ENCODE measurements around the gene FBP2. TPM values are rescaled to one million over a fixed set of nuclear protein-coding genes. Genes with fewer than 3 reads are reported as not detected.
"Not testable (repeated sequence)": the region's sequence is repeated elsewhere in the genome, so short reads cannot be mapped to it uniquely, and the experiment has no call there.

The FBP2 gene
- total and polyA plus RNA-seq, 4 donors, result 0.02 to 0.88 TPM; not detected in 2

GRCh38 chr9:94600715-94601114 lies 7.1 kb upstream of the FBP2 start:
- H3K27me3 ChIP-seq (ENCODE audit: control insufficient read depth in 3 of 3, insufficient read depth in 3 of 3, low read length in 2 of 3), result no peaks in the 10 kb centered on the region
- ATAC-seq (ENCODE audit: insufficient read depth, low FRiP score), result no peak

GRCh38 chr9:94600258-94600657 lies 6.6 kb upstream of the FBP2 start:
- H3K36me3 ChIP-seq (ENCODE audit: control insufficient read depth in 4 of 4, insufficient read depth in 4 of 4, low read length in 4 of 4), result no peaks in the 10 kb centered on the region
- DNase-seq (no peak), ATAC-seq (ENCODE audit: insufficient read depth, low FRiP score) (no peak)
- H3K4me3 ChIP-seq, result no peak overlapping the region
- peaks cover 0 to 8% (median 0%) of the 10 kb centered on the region in 5 donors for H3K4me1 ChIP-seq (ENCODE audit: control insufficient read depth in 5 of 5, insufficient read depth in 5 of 5, low read length in 5 of 5)
- H3K27ac ChIP-seq (ENCODE audit: low read depth in 1 of 2, low read length in 1 of 2), result no peak overlapping the region
- TF ChIP-seq CTCF (IDR thresholded peaks at IDR 0.05; ENCODE audit: control extremely low read depth, extremely low read depth), result no peak
- no peaks in the 10 kb centered on the region for H3K9me3 ChIP-seq (ENCODE audit: control insufficient read depth in 4 of 4, insufficient read depth in 3 of 4, low read length in 3 of 4)
- H3K9ac ChIP-seq (ENCODE audit: insufficient read depth in 1 of 2, low read length in 2 of 2), result no peak overlapping the region
- no peaks in the 10 kb centered on the region for H3K27me3 ChIP-seq (ENCODE audit: control insufficient read depth in 3 of 3, insufficient read depth in 3 of 3, low read length in 2 of 3)
- 85 to 91% methylated on average over 8 of the region's 8 CpGs for WGBS, 2 donors

More at GRCh38 chr9:94600715-94601114, 7.1 kb upstream of the FBP2 start:
- peaks cover 0 to 8% (median 0%) of the 10 kb centered on the region in 5 donors for H3K4me1 ChIP-seq (ENCODE audit: control insufficient read depth in 5 of 5, insufficient read depth in 5 of 5, low read length in 5 of 5)
- TF ChIP-seq CTCF (IDR thresholded peaks at IDR 0.05; ENCODE audit: control extremely low read depth, extremely low read depth), result no peak
- H3K4me3 ChIP-seq, result no peak overlapping the region
- 88 to 95% methylated on average over 10 of the region's 10 CpGs for WGBS, 2 donors
- no peak overlapping the region for H3K9ac ChIP-seq (ENCODE audit: insufficient read depth in 1 of 2, low read length in 2 of 2)
- DNase-seq, result no peak
- H3K27ac ChIP-seq (ENCODE audit: low read depth in 1 of 2, low read length in 1 of 2), result no peak overlapping the region
- no peaks in the 10 kb centered on the region for H3K36me3 ChIP-seq (ENCODE audit: control insufficient read depth in 4 of 4, insufficient read depth in 4 of 4, low read length in 4 of 4)
- H3K9me3 ChIP-seq (ENCODE audit: control insufficient read depth in 4 of 4, insufficient read depth in 3 of 4, low read length in 3 of 4), result no peaks in the 10 kb centered on the region

GRCh38 chr9:94599102-94599501 lies 5.5 kb upstream of the FBP2 start:
- no peak overlapping the region for H3K9ac ChIP-seq (ENCODE audit: insufficient read depth in 1 of 2, low read length in 2 of 2)
- H3K9me3 ChIP-seq (ENCODE audit: control insufficient read depth in 4 of 4, insufficient read depth in 3 of 4, low read length in 3 of 4), result no peaks in the 10 kb centered on the region
- no peak for TF ChIP-seq CTCF (IDR thresholded peaks at IDR 0.05; ENCODE audit: control extremely low read depth, extremely low read depth)
- no peak overlapping the region for H3K27ac ChIP-seq (ENCODE audit: low read depth in 1 of 2, low read length in 1 of 2)
- H3K36me3 ChIP-seq (ENCODE audit: control insufficient read depth in 4 of 4, insufficient read depth in 4 of 4, low read length in 4 of 4), result no peaks in the 10 kb centered on the region
- no peak for ATAC-seq (ENCODE audit: insufficient read depth, low FRiP score)
- peaks cover 0 to 7% (median 0%) of the 10 kb centered on the region in 5 donors for H3K4me1 ChIP-seq (ENCODE audit: control insufficient read depth in 5 of 5, insufficient read depth in 5 of 5, low read length in 5 of 5)
- H3K4me3 ChIP-seq, result no peak overlapping the region
- WGBS, 2 donors, result 93 to 96% methylated on average over 7 of the region's 7 CpGs
- no peaks in the 10 kb centered on the region for H3K27me3 ChIP-seq (ENCODE audit: control insufficient read depth in 3 of 3, insufficient read depth in 3 of 3, low read length in 2 of 3)
- no peak for DNase-seq

- ATAC-seq (ENCODE audit: insufficient read depth, low FRiP score); H3K36me3 ChIP-seq (ENCODE audit: control insufficient read depth in 4 of 4, insufficient read depth in 4 of 4, low read length in 4 of 4); H3K4me3 ChIP-seq; H3K9ac ChIP-seq (ENCODE audit: insufficient read depth in 1 of 2, low read length in 2 of 2); DNase-seq; H3K9me3 ChIP-seq (ENCODE audit: control insufficient read depth in 4 of 4, insufficient read depth in 3 of 4, low read length in 3 of 4); H3K27me3 ChIP-seq (ENCODE audit: control insufficient read depth in 3 of 3, insufficient read depth in 3 of 3, low read length in 2 of 3); H3K27ac ChIP-seq (ENCODE audit: low read depth in 1 of 2, low read length in 1 of 2); H3K4me1 ChIP-seq (ENCODE audit: control insufficient read depth in 5 of 5, insufficient read depth in 5 of 5, low read length in 5 of 5): not testable (repeated sequence)
- 82 to 87% methylated on average over 7 of the region's 7 CpGs for WGBS, 2 donors
These were observed 941 bp downstream of the FBP2 start for GRCh38 chr9:94592683-94593082.
